HG03135 (cell line): ENCODE measurements around the gene GLCE.

Experiments used
- ATAC-seq: cut with Tn5 transposase; IDR thresholded peaks from one replicate; pipeline ENCODE4 v1.9.1; 2021; ENCODE audit warnings: mild to moderate bottlenecking, moderate library complexity; ENCODE audit not compliant: unreplicated experiment

GLCE gene

DNA sequence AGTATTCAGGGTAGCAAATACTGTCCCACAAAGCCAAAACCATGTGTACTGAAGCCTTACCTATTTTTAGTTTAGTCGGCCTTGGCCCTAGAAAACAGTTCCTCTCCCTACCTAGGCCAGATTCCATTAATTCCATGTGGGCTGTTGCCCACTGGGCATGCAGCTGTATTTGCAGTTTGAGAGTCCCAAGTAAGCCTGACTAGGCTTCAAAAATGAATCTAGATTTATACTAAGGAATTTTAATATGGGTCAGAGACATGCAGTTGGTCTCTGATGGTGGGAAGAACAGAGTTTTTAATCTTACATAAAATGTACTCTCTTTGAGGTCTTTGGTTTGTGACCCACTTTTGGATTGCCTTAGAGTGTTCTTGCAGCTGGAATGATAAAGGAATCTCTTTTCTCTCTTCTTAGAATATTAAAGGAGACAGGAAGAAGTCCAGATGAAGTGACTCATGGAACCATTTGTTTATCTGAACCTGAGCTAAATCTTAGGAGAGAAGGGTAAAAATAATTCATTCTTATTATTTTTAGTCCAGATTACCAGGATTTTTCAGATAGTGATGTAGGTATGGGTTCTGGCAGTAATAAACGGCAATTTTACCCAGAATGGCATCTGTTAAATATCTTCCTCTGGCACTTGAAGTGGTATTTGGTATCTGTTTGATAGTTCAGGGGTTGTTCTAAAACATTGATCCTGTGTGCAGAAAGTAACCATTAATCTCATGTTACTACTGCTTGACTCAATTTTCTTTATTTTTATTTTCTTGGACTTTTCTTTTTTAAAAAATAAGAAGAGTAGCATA, 33.8 kb downstream of the GLCE start:
- no peak for ATAC-seq

GRCh38 chr15:69194854-69195253, 34.4 kb downstream of the GLCE start:
- ATAC-seq, result no peak

DNA sequence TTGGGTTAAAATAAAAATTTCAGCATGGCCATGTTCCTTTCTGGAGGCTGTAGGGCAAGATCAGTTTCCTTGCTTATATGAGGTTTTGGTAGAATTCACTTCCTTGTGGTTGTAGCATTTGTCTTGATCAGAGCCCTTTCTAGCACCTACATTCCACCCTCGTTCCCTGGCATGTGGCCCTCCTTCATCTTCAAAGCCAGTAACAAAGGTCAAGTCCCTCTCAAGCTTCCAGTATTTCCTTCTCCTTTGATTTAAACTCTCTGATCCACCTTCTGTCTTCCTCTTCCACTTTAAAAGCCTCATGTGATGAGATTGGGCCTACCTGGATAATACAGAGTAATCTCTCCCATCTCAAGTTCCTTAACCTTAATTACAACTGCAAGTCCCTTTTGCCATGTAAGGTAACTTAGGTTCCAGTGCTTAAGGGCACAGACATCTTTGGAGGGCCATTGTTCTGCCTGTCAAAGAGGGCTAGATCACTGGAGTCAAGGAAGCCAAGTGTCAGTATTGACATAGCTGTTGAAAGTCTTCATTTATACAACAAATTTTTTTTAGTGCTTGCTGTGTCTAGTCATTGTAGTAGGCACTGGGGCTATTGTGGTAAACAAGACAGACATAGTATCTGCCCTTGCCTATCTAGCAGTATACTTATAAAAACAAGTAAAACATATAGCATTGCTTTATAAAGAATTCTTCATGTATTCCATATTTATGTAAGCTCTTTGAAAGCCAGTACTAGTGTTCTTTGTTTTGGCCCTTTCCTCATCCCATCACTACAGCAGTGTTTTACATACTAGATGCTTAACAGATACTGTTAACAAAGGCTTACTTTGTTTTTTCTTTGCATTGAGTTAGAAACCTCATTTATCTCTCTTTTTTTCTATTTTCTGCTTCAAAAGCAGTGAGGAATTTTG, 40.7 kb downstream of the GLCE start:
- ATAC-seq, result no peak

DNA sequence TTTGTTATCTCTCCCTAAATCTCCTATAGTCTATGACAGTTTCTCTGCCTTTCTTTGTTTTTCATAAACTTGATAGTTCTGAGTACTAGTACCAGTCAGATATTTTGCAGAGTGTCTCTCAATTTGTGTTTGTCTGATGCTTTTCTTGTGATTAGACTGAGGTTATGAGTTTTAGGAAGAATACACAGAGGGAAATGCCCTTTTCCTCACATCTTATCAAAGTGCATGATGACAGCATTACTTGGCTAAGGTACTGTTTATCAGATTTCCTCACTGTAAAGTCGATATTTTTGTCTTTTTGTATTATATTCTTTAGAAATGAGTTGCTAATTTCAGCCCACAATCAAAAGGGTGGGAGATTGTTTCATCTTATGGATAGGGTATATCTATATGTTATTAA, 45.6 kb downstream of the GLCE start:
- ATAC-seq, result no peak

DNA sequence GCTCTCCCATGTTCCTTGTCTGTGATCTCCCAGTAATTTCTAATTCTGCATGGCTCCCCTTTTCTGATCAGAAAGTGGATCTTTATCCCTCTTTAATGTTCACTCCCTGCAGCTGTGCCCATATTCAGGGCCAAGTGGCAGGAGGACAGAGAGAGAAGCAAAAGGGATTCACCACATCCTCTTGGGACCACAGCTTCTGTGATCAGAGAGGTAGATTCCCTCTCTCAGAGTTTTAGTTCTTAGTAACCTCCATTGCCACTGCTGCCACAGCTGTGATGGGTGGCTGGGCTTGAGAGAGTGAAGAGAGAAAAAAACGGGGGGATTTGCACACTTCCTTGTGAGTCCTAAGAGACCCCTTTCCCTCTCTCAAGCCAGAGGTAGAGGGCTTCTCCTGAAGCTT, 49.2 kb downstream of the GLCE start:
- no peak for ATAC-seq

- ATAC-seq, result no peak
These were observed 50.1 kb downstream of the GLCE start for GRCh38 chr15:69210574-69210973.

DNA sequence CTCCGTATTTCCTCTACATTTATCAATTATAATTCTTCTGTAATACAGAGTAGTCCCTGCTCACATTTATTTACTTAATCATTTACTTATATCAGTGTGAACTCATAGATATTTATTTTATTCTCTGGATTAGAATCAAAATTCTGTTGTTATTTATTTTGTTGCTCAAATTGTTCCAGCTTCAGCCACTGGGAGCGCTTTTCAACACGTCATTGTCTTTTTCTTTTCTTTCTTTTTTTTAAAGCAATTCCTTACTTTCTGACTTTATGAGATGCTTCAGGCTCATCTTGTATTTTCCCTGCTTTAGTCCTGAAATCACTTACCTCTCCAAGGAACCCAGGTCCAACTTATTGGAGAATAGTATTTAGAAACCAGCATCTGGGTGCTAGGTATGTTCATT, 53.4 kb downstream of the GLCE start:
- ATAC-seq, result no peak

DNA sequence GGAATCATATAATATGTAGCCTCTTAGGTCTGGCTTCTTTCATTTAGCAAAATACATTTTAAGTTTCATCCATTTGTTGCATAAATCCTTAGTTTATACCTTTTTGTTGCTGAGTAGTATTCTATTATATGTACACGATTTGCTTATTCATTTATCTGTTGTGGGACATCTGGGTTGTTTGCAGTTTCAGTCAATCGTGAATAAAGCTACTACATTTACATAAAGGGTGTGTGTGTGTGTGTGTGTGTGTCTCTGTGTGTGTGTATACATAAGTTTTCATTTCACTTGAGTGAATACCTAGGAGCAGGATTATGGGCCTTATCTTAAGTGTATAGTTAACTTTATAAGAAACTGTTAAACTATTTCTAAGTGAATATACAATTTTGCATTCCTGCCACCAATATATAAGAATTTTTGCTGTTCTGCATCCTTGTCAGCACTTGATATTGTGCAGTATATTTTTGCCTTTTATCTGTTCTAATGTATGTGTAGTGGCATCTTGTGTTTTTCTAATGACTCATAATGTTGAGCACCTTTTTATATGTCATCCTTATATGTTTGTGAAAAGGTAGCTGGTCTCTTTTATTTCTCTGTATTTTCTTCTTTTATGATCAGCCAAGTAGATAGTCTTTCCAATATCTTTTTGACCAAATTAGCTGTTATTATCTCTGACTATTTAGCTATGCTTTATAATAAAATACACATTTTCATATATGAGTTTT, 55.0 kb downstream of the GLCE start:
- no peak for ATAC-seq

DNA sequence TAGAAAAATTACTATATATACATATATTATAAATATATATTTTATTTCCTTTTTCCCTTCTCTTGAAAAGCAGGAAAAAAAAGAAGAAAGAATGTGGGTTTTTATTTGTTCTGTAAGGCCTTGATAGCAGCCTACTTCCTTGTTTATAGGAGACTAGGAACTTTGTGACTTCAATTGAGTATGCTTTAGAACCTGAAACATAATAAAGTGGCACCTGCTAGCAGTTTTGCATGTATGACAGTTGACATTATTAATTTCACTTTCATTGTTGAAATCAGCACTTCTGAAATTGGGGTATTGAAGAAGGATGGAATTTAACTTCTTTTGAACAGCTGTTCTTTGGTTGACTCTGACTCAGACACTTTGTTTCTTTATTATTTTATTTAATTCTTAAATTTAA, 56.9 kb downstream of the GLCE start:
- ATAC-seq, result no peak

GRCh38 chr15:69219690-69220089, 59.3 kb downstream of the GLCE start:
- no peak for ATAC-seq

DNA sequence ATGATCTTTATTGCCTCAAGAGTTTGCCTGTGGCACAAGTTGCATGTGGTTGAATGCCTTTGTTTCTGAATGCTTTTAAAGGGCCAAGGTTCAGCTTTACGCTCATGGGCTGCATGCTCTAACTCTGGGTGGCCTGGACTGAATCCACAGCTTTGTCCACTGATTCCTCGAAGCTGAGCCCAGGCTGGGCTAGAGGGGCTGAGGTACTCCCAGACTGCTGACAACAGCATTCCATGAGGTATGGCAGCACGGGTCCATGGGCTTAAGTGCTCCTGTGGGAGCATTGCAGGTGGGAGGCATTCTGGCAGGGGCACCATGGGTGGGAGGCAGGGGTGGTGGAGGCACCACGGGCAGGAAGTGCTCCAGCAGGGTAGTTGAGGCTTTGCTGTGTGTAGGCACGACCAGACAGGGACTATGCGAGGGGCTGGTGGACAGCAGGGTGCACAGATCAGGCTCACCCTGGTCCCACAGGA, 61.6 kb downstream of the GLCE start:
- ATAC-seq, result no peak

DNA sequence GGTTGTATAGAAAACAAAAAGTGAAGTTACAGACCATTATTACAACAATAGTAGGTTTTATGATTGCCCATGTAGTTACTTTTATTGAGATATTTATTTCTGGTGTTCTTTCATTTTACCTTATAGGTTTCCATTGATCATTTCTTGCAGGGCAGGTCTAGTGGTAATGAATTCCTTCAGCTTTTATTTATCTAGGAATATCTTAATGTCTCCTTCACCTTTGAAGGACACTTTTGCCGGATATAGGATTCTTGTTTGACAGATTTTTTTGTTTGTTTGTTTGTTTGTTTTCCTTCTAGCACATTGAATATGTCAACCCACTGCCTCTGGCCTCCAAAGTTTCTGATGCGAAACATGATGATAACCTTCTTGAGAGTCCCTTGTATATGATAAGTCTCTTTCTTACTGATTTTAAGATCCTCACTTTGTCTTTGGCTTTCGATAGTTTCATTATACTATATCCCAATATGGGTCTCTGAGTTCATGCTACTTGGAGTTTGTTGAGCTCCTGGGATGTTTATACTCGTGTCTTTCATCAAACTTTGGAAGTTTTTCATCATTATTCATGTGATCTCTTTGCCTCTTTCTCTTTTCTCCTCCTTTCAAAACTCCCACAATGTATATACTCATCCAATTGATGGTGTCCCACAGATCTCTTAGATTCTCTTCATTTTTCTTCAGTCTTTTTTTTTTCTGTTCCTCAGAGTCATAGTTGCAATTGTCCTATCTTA, 62.8 kb downstream of the GLCE start:
- ATAC-seq, result no peak

GRCh38 chr15:69224383-69224782, 63.9 kb downstream of the GLCE start:
- ATAC-seq, result no peak

GRCh38 chr15:69225355-69226022, 65.1 kb downstream of the GLCE start:
- ATAC-seq, result no peak

- ATAC-seq, result no peak
These were observed 65.6 kb downstream of the GLCE start for GRCh38 chr15:69226023-69226355.

GRCh38 chr15:69232144-69232543, 71.7 kb downstream of the GLCE start:
- ATAC-seq, result no peak

DNA sequence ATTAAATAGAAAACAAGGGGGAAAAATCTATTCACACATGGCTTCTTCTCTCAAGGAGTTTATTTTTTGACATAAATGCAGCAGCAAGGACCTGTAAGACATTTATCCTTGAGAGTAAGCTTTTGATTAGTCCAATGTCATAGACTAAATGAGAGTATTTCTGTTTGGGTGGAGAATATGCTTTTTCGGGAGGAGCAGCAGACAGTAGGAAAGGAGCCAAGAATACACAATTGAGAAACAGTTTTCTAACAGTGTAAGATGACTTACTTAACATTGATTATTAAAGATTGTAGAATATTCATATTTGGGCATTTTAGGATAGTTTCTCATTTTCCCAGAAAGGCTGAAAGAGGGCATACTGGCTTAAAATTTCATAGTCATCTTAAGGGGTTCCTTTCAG, 72.3 kb downstream of the GLCE start:
- no peak for ATAC-seq

- no peak for ATAC-seq
These were observed 74.2 kb downstream of the GLCE start for GRCh38 chr15:69234676-69235075.

DNA sequence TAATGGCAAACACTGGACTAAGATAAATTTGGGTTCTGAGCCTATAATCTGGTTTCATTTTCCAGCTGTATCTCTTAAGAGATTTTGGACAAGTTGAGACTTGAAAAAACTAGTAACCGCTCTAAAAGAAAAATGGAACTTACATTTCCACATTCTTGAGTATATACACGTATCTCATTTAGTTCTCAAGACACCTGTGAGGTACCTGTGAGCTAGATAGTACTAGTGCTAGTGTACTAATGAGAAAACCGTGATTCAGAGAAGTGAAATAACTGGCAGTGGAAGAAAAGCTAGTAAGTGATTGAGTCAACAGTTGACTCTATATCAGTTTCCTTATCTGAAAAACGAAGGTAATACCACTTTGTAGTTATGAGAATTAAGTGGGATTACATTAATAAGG, 76.1 kb downstream of the GLCE start:
- no peak for ATAC-seq

DNA sequence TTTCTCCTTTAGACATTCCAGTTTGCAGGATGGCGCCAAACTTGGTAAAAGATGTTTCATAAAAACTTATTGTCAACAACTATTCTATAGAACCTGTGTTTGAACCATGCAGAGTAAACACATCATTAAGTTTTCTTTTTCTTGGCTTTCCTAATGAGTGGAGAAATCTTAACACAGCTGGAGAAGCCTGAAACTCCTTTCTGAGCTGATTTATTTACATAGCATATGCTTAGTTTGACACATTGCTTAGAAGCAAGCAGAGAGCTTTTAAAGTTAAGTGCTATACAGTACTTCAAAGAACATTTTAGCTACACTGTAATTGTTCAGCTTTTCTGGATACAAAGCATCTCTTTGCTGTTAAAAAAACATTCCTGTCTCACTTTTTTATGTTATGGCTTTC, 77.3 kb downstream of the GLCE start:
- no peak for ATAC-seq
